ENCODE results near the gene DCDC2. TPM values are rescaled to one million over a fixed set of nuclear protein-coding genes. Genes with fewer than 3 reads are reported as not detected.

Gene DCDC2
- total RNA-seq, 4 donors from 2014 or later = 0.29 to 0.64 (median 0.42) TPM

GRCh38 chr6:24126586-24127192 is 231.2 kb downstream of the DCDC2 start:
- intact Hi-C loops (cut with DNase I; ENCODE audit: low total_unique reads) (no loop called here), in situ Hi-C loops (cut with MboI; ENCODE audit: low sequenced_read_pairs in 4 of 4) (no loop called here)
- no peaks in the 10 kb centered on the region for H3K9me3 ChIP-seq
- ATAC-seq (no peak), DNase-seq (no peak)
- peaks cover 0 to 11% (median 0%) of the 10 kb centered on the region in 3 donors for H3K27me3 ChIP-seq
- H3K36me3 ChIP-seq = no peaks in the 10 kb centered on the region
- no peak overlapping the region for H3K4me3 ChIP-seq
- no peaks in the 10 kb centered on the region for H3K4me1 ChIP-seq
- no peak for TF ChIP-seq CTCF (IDR thresholded peaks at IDR 0.05 in 4 of 5, conservative IDR thresholded peaks at IDR 0.05 in 1 of 5)
- H3K27ac ChIP-seq = no peak overlapping the region

- H3K9me3 ChIP-seq = no peaks in the 10 kb centered on the region
- H3K36me3 ChIP-seq = no peaks in the 10 kb centered on the region
- ATAC-seq (no peak), DNase-seq (no peak)
- intact Hi-C loops (cut with DNase I; ENCODE audit: low total_unique reads) = no loop called here
- H3K4me3 ChIP-seq = no peak within 1 kb of the TSS
- no peak for TF ChIP-seq CTCF (IDR thresholded peaks at IDR 0.05 in 4 of 5, conservative IDR thresholded peaks at IDR 0.05 in 1 of 5)
- no peak for TF ChIP-seq POLR2A (IDR thresholded peaks at IDR 0.05)
- in situ Hi-C loops (cut with MboI; ENCODE audit: low sequenced_read_pairs in 4 of 4) = no loop called here
- H3K4me1 ChIP-seq = no peaks in the 10 kb centered on the region
- no peak within 1 kb of the TSS for H3K27ac ChIP-seq
- H3K27me3 ChIP-seq = peaks cover 0 to 11% (median 0%) of the 10 kb centered on the region in 3 donors
Measured at GRCh38 chr6:24125980-24126379, 231.9 kb downstream of the DCDC2 start, which contains the start of gene NRSN1. Gene NRSN1 (plus strand): TSS chr6:24126215. CDS start chr6:24134328, 8,113 bp downstream.

GRCh38 chr6:24122139-24122538 is 235.7 kb downstream of the DCDC2 start:
- DNase-seq = no peak
- no peak for ATAC-seq
- in situ Hi-C loops (cut with MboI; ENCODE audit: low sequenced_read_pairs in 4 of 4) = no loop called here
- Histone ChIP-seq H3K36me3 (no peaks in the 10 kb centered on the region), H3K4me1 (no peaks in the 10 kb centered on the region), H3K27me3 (peaks cover 0 to 11% (median 0%) of the 10 kb centered on the region in 3 donors), H3K9me3 (no peaks in the 10 kb centered on the region), H3K4me3 (no peak overlapping the region), H3K27ac (no peak overlapping the region)
- TF ChIP-seq CTCF (IDR thresholded peaks at IDR 0.05 in 4 of 5, conservative IDR thresholded peaks at IDR 0.05 in 1 of 5) (no peak), POLR2A (IDR thresholded peaks at IDR 0.05) (no peak)
- intact Hi-C loops (cut with DNase I; ENCODE audit: low total_unique reads) = no loop called here

Other genes starting within 250 kb of the DCDC2 start
- gene NRSN1, start 231.8 kb downstream of the DCDC2 start, total RNA-seq = not detected
- 10 to 100 TPM; 17.2 to 63.2 (median 44.2) TPM for gene MRS2, start 44.9 kb upstream of the DCDC2 start, total RNA-seq
- 1 to 10 TPM in 1 of 4 donors, under 1 TPM in 3; 0.07 to 1.2 (median 0.28) TPM for gene GPLD1, start 131.5 kb upstream of the DCDC2 start, total RNA-seq
- 10 to 100 TPM in 1 of 4 donors, 1 to 10 TPM in 3; 6.4 to 15.4 (median 6.8) TPM for gene ALDH5A1, start 136.9 kb upstream of the DCDC2 start, total RNA-seq

Data from gastrocnemius medialis (tissue), 4 donors.